ENCODE measurements around the gene STUB1.

GRCh38 chr16:722835-723633, 42.8 kb downstream of the STUB1 start:
- TF ChIP-seq CTCF (IDR thresholded peaks at IDR 0.05) (no peak), POLR2A (IDR thresholded peaks at IDR 0.05) (no peak)

Data from adrenal gland (tissue), 5 donors.